ENCODE results near the gene NANOS3. TPM values are rescaled to one million over a fixed set of nuclear protein-coding genes. Genes with fewer than 3 reads are reported as not detected.

The NANOS3 gene
- total RNA-seq, 2 donors from 2014 or later = 0.64 TPM; not detected in 1

DNA sequence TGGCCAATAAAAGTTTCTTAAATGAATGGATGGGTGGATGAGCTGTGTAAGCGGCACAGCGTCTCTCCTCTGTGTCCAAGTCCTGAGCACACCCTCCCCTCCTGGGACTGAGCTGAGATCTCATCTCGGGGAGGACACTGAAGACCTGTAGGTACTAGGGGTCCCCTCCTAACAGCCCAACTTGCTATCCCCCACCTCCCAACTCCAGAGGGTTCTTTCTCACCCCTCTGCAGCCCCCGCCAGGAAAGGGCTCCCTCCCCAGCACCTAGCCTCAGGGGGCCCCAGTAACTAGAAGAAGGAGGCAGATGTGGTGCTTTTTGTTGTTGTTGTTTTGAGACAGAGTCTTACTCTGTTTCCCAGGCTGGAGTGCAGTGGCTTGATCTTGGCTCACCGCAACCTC is 1.1 kb upstream of the NANOS3 start:
- 91% methylated on average over 4 of the region's 5 CpGs; no CpG with 5 or more reads in 1 of the 2 experiments for WGBS, 2 experiments (ENCODE audit: insufficient coverage in 1 of 2, insufficient read length in 1 of 2)
- Histone ChIP-seq H3K36me3 (ENCODE audit: control insufficient read depth, insufficient read depth, low read length) (no peaks in the 10 kb centered on the region), H3K9me3 (ENCODE audit: control insufficient read depth, low read length) (no peaks in the 10 kb centered on the region), H3K27me3 (ENCODE audit: control insufficient read depth, insufficient read depth, low read length, poor library complexity, severe bottlenecking) (peaks cover 25% of the 10 kb centered on the region), H3K9ac (ENCODE audit: extremely low read depth, low read length, poor library complexity, severe bottlenecking) (no peak overlapping the region), H3K27ac (ENCODE audit: low read depth, low read length) (no peak overlapping the region), H3K4me3 (ENCODE audit: low read length) (no peak overlapping the region), H3K4me1 (ENCODE audit: control insufficient read depth, insufficient read depth, low read length) (peaks cover 4% of the 10 kb centered on the region)
- Mint-ChIP-seq H3K9me3 (no peaks in the 10 kb centered on the region), H3K4me1 (peaks cover 13% of the 10 kb centered on the region), H3K27me3 (ENCODE audit: insufficient read depth) (peaks cover 53% of the 10 kb centered on the region), H3K4me3 (no peak overlapping the region), H3K36me3 (ENCODE audit: low read depth) (no peaks in the 10 kb centered on the region), H3K27ac (no peak overlapping the region)
- TF ChIP-seq, protein P1, sequence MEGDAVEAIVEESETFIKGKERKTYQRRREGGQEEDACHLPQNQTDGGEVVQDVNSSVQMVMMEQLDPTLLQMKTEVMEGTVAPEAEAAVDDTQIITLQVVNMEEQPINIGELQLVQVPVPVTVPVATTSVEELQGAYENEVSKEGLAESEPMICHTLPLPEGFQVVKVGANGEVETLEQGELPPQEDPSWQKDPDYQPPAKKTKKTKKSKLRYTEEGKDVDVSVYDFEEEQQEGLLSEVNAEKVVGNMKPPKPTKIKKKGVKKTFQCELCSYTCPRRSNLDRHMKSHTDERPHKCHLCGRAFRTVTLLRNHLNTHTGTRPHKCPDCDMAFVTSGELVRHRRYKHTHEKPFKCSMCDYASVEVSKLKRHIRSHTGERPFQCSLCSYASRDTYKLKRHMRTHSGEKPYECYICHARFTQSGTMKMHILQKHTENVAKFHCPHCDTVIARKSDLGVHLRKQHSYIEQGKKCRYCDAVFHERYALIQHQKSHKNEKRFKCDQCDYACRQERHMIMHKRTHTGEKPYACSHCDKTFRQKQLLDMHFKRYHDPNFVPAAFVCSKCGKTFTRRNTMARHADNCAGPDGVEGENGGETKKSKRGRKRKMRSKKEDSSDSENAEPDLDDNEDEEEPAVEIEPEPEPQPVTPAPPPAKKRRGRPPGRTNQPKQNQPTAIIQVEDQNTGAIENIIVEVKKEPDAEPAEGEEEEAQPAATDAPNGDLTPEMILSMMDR (conservative IDR thresholded peaks at IDR 0.05) = no peak
- no peak for DNase-seq

DNA sequence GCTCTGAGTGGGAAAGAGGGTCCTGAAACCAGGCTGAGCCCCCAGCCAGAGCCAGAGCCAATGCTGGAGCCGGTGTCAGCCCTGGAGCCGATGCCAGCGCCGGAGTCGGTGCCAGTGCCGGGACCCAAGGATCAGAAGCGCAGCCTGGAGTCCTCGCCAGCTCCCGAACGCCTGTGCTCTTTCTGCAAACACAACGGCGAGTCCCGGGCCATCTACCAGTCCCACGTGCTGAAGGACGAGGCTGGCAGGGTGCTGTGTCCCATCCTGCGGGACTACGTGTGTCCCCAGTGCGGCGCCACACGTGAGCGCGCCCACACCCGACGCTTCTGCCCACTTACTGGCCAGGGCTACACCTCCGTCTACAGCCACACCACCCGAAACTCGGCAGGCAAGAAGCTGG is 369 bp downstream of the NANOS3 start:
- H3K27ac ChIP-seq (ENCODE audit: low read depth, low read length) = no peak overlapping the region
- no peak for DNase-seq
- TF ChIP-seq, protein P1 (conservative IDR thresholded peaks at IDR 0.05) = no peak
- peaks cover 11% of the 10 kb centered on the region for H3K4me1 ChIP-seq (ENCODE audit: control insufficient read depth, insufficient read depth, low read length)
- H3K4me3 ChIP-seq (ENCODE audit: low read length) = no peak overlapping the region
- WGBS, 2 experiments (ENCODE audit: insufficient coverage in 1 of 2, insufficient read length in 1 of 2) = 90 to 93% methylated on average over 20 to 27 of the region's 27 CpGs
- H3K4me3 Mint-ChIP-seq = no peak overlapping the region
- H3K9me3 Mint-ChIP-seq = no peaks in the 10 kb centered on the region
- no peak overlapping the region for H3K9ac ChIP-seq (ENCODE audit: extremely low read depth, low read length, poor library complexity, severe bottlenecking)
- peaks cover 21% of the 10 kb centered on the region for H3K27me3 ChIP-seq (ENCODE audit: control insufficient read depth, insufficient read depth, low read length, poor library complexity, severe bottlenecking)
- H3K9me3 ChIP-seq (ENCODE audit: control insufficient read depth, low read length) = no peaks in the 10 kb centered on the region
- peaks cover 20% of the 10 kb centered on the region for H3K4me1 Mint-ChIP-seq
- H3K36me3 ChIP-seq (ENCODE audit: control insufficient read depth, insufficient read depth, low read length) = no peaks in the 10 kb centered on the region
- peaks cover 42% of the 10 kb centered on the region for H3K27me3 Mint-ChIP-seq (ENCODE audit: insufficient read depth)
- H3K36me3 Mint-ChIP-seq (ENCODE audit: low read depth) = no peaks in the 10 kb centered on the region
- no peak overlapping the region for H3K27ac Mint-ChIP-seq

DNA sequence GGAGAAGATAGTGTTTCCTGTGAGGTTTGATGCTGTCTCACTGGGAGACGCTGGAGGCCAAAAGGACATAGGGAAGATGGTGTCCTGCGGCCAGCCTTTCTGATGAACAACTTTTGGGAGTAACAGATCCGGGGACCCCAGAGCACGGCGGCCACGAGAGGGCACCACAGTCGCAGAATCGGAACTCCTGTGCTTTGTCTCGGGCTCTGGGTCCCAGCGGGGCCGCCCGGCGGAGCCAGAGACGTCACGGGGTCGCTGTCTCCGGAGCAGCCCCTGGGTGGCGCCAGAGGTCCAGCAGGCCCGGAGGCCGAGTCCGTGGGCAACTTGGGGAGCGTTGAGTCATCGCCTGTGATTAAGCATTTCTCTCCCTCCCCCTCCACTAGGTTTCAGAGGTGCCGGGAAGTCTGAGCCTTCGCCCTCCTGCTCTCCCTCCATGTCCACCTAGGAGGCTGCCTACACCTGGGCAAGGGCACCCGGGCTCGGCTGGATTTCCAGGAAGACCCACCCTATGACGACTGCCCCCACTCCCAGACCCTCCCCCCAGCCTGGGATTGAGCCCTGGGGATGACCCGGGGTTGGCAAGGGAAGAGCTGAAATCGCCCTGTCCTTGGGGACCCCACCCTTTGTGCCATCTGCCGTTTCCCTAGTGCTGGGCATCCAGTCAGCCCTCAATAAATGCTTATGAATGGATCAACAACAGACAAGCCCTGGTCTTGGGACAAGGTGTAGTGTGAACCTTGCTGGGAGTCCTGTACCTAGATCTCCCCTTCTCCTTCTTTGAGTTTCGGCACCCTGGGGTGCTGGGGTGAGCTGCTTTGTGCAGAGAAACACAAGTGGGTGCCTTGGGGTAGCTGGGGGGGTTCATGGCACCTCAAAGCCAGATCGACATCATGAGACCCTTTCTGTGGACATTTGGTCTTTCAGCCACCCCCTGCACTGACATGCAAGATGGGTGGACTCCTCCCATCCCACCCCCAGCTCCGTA is 3.4 kb downstream of the NANOS3 start:
- peak overlapping the region; percentile 13 for H3K9ac ChIP-seq (ENCODE audit: extremely low read depth, low read length, poor library complexity, severe bottlenecking)
- H3K36me3 ChIP-seq (ENCODE audit: control insufficient read depth, insufficient read depth, low read length) = no peaks in the 10 kb centered on the region
- peaks cover 11% of the 10 kb centered on the region for H3K4me1 ChIP-seq (ENCODE audit: control insufficient read depth, insufficient read depth, low read length)
- H3K27ac ChIP-seq (ENCODE audit: low read depth, low read length) = peak overlapping the region; percentile 53
- peak; percentile 99 for DNase-seq
- peaks cover 16% of the 10 kb centered on the region for H3K27me3 Mint-ChIP-seq (ENCODE audit: insufficient read depth)
- peaks cover 12% of the 10 kb centered on the region for H3K4me1 Mint-ChIP-seq
- no peaks in the 10 kb centered on the region for H3K36me3 Mint-ChIP-seq (ENCODE audit: low read depth)
- H3K4me3 Mint-ChIP-seq = peak overlapping the region; percentile 37
- no peaks in the 10 kb centered on the region for H3K9me3 ChIP-seq (ENCODE audit: control insufficient read depth, low read length)
- 12% methylated on average over 18 to 32 of the region's 34 CpGs for WGBS, 2 experiments (ENCODE audit: insufficient coverage in 1 of 2, insufficient read length in 1 of 2)
- TF ChIP-seq, protein P1 (conservative IDR thresholded peaks at IDR 0.05) = peak; percentile 100
- H3K27me3 ChIP-seq (ENCODE audit: control insufficient read depth, insufficient read depth, low read length, poor library complexity, severe bottlenecking) = peaks cover 5% of the 10 kb centered on the region
- peak overlapping the region; percentile 90 for H3K27ac Mint-ChIP-seq
- H3K4me3 ChIP-seq (ENCODE audit: low read length) = no peak overlapping the region
- H3K9me3 Mint-ChIP-seq = no peaks in the 10 kb centered on the region

All from endodermal cell (in vitro differentiated cells).